Measurements from ENCODE around the gene PALLD.

DNA sequence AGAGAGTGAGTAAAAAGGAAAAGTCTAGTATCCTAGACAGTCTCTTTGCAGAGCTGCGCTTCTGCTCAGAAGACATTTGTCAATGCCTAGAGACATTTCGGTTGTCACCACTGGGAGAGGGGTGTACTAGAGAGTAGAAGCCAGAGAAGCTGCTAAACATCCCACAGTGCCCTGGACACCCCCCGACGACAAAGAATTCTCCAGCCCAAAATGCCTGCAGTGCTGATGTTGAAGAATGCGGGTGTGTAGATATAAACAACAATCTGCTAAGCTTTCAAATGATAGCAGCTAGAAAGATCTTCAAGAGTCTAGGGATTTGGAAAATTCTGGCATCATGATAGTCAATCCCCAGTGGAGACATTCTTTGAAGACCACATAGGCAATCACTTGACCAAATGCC is 90.1 kb downstream of the PALLD start:
- no peak for TF ChIP-seq EZH2 (IDR thresholded peaks at IDR 0.05; ENCODE audit: borderline replicate concordance, insufficient read depth, low read length, poor library complexity, severe bottlenecking)
- TF ChIP-seq, protein P1, sequence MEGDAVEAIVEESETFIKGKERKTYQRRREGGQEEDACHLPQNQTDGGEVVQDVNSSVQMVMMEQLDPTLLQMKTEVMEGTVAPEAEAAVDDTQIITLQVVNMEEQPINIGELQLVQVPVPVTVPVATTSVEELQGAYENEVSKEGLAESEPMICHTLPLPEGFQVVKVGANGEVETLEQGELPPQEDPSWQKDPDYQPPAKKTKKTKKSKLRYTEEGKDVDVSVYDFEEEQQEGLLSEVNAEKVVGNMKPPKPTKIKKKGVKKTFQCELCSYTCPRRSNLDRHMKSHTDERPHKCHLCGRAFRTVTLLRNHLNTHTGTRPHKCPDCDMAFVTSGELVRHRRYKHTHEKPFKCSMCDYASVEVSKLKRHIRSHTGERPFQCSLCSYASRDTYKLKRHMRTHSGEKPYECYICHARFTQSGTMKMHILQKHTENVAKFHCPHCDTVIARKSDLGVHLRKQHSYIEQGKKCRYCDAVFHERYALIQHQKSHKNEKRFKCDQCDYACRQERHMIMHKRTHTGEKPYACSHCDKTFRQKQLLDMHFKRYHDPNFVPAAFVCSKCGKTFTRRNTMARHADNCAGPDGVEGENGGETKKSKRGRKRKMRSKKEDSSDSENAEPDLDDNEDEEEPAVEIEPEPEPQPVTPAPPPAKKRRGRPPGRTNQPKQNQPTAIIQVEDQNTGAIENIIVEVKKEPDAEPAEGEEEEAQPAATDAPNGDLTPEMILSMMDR (IDR thresholded peaks at IDR 0.05; ENCODE audit: poor library complexity, severe bottlenecking) = no peak
- no peak for TF ChIP-seq POLR2AphosphoS5 (IDR thresholded peaks at IDR 0.05)
- no peak for TF ChIP-seq SMC3 (conservative IDR thresholded peaks at IDR 0.05; ENCODE audit: poor library complexity)
- TF ChIP-seq TAF1 (IDR thresholded peaks at IDR 0.05; ENCODE audit: low read depth) = no peak
- TF ChIP-seq EP300 (conservative IDR thresholded peaks at IDR 0.05; ENCODE audit: poor library complexity, severe bottlenecking) = no peak
- TF ChIP-seq, protein P2, sequence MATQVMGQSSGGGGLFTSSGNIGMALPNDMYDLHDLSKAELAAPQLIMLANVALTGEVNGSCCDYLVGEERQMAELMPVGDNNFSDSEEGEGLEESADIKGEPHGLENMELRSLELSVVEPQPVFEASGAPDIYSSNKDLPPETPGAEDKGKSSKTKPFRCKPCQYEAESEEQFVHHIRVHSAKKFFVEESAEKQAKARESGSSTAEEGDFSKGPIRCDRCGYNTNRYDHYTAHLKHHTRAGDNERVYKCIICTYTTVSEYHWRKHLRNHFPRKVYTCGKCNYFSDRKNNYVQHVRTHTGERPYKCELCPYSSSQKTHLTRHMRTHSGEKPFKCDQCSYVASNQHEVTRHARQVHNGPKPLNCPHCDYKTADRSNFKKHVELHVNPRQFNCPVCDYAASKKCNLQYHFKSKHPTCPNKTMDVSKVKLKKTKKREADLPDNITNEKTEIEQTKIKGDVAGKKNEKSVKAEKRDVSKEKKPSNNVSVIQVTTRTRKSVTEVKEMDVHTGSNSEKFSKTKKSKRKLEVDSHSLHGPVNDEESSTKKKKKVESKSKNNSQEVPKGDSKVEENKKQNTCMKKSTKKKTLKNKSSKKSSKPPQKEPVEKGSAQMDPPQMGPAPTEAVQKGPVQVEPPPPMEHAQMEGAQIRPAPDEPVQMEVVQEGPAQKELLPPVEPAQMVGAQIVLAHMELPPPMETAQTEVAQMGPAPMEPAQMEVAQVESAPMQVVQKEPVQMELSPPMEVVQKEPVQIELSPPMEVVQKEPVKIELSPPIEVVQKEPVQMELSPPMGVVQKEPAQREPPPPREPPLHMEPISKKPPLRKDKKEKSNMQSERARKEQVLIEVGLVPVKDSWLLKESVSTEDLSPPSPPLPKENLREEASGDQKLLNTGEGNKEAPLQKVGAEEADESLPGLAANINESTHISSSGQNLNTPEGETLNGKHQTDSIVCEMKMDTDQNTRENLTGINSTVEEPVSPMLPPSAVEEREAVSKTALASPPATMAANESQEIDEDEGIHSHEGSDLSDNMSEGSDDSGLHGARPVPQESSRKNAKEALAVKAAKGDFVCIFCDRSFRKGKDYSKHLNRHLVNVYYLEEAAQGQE (IDR thresholded peaks at IDR 0.05; ENCODE audit: borderline replicate concordance) = no peak
